Hippocampal formation (tissue), 2 donors: Measurements from ENCODE around the gene FHOD3.
A peak's percentile ranks its signal among the peaks of the same experiment; 100 is the strongest.
"Not testable (repeated sequence)": the region's sequence is repeated elsewhere in the genome, so short reads cannot be mapped to it uniquely, and the experiment has no call there.

ENCODE experiments used
- DNase-seq, 2 donors: peaks; one replicate each; lab custom pipeline; 2025; lab: John Stamatoyannopoulos, UW

The FHOD3 gene

DNA sequence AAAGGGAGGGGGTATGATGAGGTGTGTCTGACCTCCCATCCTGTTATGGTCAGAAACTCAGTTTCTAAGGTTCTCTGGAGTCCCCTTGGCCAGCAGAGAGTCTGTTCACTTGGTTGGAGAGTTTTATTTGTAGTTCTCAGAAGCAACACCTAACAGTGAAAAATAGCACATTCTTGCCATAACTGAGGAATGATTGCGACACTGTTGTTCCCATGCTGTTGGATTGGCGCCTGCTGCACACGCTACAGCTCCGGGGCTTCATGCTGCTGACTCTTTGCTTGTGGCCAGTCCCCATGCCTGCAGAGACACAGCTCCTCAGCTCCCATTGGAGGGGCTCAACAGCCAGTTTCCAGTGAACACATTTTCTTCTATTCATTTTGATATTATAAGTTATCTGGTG is 489.2 kb downstream of the FHOD3 start:
- no peak for DNase-seq

GRCh38 chr18:36792634-36793283 is 495.2 kb downstream of the FHOD3 start:
- no peak for DNase-seq

DNA sequence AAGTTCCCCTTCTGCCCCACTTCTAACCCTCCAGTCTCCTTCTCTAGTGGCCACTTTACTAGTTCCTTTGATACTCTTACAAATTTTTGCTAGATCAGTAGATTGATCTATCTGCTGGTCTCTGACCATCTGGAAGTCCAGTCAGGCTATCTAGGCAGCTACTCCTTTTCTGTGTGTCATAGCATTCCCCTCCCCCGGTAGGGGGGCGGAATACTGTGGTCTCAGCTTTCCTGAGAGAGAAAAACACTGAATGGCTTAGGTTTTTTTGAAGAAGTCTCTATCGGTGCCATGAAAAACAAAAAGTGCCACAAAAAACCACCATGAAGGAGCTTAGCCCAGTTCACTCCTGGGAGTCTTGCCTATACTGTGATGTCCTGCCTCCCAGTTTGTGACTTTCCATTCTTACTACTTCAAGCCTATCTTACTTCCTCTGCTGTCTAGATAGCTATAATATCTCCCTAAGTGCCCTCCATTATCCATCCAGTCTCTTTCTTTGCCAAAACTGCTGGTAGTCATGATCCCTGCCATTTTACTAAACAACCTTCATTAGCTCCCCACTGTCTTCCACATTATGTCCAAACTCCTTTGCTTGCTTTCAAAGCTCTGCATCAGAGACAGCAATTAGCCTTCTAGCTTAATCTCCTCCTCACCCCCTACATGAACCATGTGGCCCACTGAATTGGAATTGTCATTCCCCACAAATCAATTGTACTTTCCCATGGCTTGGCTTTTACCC is 501.4 kb downstream of the FHOD3 start:
- DNase-seq = no peak

- no peak for DNase-seq
Measured at GRCh38 chr18:36805105-36805504, 507.6 kb downstream of the FHOD3 start.

- no peak for DNase-seq
Measured at GRCh38 chr18:36808681-36809080, 511.2 kb downstream of the FHOD3 start.

- peak in 1 of 2 donors; percentile 84 for DNase-seq
Measured at GRCh38 chr18:36809590-36810381, 512.3 kb downstream of the FHOD3 start.

DNA sequence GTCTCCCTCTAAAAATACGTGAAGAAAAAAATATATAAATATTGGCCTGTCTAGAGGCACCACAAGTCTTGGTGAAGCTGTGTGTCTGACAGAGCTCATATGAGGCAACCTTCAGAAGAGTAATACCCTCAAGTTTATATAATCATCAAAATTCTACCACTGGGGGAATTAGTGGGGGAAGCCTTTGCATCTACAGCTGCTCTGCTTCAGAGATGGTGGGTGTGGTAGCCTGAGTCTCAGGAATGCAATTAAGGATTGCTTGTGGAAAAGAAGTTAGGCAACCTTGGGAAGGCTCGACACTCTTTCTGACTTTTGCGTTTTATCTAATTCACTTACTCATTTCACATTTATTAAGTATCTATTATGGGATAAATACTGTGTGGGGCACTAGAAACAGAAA is 513.9 kb downstream of the FHOD3 start:
- DNase-seq = no peak

DNA sequence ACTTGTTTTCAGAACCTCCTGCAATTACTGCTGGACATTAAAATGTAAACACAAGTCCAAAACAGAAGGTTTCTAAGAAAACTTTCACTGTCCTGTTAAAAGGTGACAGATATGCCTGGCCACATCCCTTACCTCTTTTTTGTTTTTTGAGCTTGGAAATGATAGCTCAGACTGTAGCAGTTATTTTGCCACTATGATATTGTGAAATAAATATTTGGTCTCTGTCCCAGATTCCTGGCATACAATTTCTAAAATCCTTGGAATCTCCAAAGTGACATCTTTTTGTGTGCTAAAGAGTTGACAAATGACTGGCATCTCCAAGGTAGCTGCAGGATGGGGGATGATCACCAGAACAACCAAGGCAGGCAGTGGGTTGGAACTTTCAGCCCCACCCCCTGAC is 514.4 kb downstream of the FHOD3 start:
- no peak for DNase-seq

GRCh38 chr18:36812678-36813077 is 515.2 kb downstream of the FHOD3 start:
- DNase-seq = no peak

DNA sequence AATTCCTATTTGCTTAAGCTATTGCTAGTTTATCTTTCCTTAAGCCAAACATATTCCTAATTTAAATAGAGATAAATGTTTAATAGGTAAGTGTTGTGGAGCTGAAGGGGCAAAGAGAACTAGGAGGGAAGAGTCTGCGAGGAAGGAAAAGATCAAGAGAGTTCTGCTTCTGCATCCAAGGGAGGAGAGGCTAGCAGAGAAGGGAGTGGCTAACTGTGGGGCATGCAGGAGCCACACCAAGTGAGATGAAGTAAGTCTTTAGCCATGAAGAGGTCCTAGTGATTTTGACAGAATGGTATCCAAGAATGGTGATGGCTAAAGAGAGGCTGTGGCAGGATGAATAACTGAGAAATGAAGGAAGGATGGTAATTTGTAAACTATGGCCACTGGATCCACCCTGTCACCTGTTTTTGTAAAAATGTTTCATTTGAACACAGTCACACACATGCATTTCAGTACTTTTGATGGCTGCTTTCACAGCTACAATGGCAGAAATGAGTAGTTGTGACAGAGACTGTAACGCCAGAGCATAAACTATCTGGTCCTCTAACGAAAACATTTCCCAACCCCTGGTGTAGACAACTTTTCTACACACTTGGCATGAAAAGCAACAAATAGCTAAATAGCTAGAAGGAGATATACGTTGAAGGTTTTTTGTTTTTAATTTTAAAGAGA is 515.7 kb downstream of the FHOD3 start:
- DNase-seq = no peak

- no peak for DNase-seq
Measured at GRCh38 chr18:36813824-36814223, 516.3 kb downstream of the FHOD3 start.

- DNase-seq = no peak
Measured at GRCh38 chr18:36814994-36815393, 517.5 kb downstream of the FHOD3 start.

DNA sequence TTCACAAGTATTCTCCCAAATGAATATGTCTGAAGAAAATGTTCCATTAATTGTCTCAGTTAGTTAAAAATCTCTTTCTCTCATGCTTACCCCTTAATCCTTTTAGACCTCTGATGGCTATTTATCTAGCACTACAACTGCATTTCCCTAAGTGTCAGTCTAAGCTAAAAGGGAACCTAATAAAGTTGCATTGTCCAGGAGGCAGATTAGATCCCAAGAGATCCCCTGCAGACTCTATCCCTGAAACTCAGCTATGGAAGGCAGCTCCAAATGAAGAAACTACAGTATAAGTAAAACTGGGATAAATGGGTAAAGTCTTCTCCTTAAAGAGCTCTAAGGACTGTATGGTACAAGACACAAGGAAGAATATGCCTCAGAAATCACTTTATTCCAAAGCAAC is 518.6 kb downstream of the FHOD3 start:
- not testable (repeated sequence) for DNase-seq

GRCh38 chr18:36817039-36817438 is 519.5 kb downstream of the FHOD3 start:
- no peak for DNase-seq

DNA sequence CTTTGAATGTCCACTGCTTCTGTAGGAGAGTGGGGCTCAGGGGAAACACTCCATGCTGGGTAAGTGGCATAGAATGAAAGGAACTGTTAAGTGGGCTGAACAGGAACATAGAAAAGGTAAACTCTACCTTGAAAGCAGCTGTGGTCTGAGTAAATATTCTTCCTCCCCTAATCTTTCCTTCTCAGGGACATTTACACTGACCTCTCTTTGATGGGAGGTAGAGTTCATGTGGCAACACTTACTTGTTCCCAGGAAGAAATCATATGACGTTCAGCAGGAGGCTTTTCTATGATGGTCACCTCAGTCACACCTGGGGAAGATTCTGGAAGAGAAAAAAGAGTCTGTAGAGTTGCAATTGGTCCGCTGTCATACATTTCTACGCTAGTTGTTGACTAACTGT is 521.1 kb downstream of the FHOD3 start:
- no peak for DNase-seq

DNA sequence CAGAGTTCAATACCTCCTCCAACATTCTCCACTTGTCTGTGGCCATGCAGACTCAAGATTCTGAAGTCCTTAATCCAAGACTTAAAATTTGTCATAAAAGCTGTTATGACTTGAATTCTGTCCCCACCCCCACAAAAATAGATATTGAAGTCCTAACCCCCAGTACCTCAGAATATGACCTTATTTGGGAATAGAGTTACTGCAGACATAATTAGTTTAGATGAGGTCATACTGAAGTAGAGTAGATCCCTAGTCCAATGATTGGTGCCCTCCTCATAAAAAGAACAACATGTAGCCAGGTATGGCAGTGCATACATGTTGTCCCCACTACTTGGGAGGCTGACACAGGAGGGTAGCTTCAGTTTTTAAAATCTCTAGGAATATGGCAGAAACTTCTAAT is 522.1 kb downstream of the FHOD3 start:
- no peak for DNase-seq

DNA sequence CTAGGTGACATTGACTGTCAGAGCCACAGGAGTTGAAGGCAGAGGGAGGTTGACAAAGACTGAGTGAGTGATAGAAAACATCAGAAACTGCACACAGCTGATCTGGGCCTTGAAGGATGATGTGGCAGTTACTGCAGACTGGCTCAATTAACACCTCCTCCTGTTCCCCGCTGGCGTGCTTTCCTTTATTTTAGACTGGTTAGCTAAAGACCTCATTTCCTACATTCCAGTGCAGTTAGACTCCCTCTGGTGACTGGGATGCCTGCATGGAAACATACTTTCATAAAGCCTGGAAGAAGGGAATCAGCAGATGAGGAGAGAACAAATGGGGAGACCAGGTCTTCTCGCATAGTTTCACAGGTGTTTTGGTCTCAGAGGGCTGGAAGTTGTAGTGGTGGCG is 524.2 kb downstream of the FHOD3 start:
- DNase-seq = no peak

DNA sequence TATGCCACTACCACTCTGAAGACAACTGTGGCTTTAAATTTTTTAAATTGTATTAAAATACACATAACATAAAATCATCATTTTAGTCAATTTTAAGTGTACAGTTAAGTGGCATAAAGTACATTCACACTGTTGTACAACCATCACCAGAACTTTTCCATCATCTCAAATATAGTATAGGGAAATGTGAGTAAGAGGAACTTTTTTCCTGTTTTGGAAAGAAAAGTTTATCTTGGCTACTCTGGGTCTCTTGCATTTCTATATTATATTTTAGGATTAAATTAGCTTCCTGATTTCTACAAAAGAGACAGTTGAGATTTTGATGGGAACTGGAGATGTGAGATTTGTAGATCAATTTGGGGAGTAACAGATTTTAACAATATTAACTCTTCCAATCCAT is 528.0 kb downstream of the FHOD3 start:
- no peak for DNase-seq

DNA sequence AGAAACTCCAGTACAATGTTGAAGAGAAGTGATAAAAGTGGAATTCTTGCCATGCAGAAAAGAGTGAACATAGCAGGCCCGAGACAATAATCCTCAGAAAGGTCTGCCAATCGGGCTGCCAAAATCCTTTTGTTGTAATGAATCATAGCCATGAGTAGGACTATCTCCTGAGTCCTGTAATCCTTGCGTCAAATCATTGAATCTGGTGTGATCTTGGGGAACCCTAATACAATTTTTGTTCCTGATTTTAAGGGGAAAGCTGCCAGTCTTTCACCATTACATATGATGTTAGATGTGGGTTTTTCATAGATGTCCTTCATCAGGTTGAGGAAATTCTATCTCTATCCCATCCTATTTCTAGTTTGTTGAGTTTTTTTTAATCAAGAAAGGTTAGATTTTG is 529.0 kb downstream of the FHOD3 start:
- DNase-seq = no peak

- peak in 1 of 2 donors; percentile 69 for DNase-seq
Measured at GRCh38 chr18:36828157-36828629, 530.7 kb downstream of the FHOD3 start.

- peak; percentile 78 to 86 for DNase-seq
Measured at GRCh38 chr18:36828630-36829361, 531.3 kb downstream of the FHOD3 start, which contains the start of the genes KIAA1328 and TPGS2. Gene KIAA1328 (plus strand): TSS chr18:36829127. CDS start chr18:36829139, 12 bp downstream. Gene TPGS2 (minus strand): TSS chr18:36829002. CDS start chr18:36828767, 235 bp downstream.
